IPS DF 6.9 (cell line): ENCODE data around the gene OR13J1.

Source experiments
- DNase-seq: peaks from one replicate; pipeline ENCODE4 v3.0.0-alpha.2; 2013; ENCODE audit warnings: low read depth, low spot score
- H3K27ac ChIP-seq: one replicate; pipeline ENCODE4 v1.5.1; 2013; ENCODE audit warnings: low read length, control low read depth
- H3K27me3 ChIP-seq: 2 replicates; pipeline ENCODE4 v1.6.1; 2013; ENCODE audit warnings: mild to moderate bottlenecking, low read length; ENCODE audit not compliant: control insufficient read depth, insufficient read depth
- H3K36me3 ChIP-seq: 2 replicates; pipeline ENCODE4 v1.6.1; 2013; ENCODE audit warnings: low read length; ENCODE audit not compliant: control insufficient read depth, insufficient read depth
- H3K4me1 ChIP-seq: 2 replicates; pipeline ENCODE4 v1.6.1; 2013; ENCODE audit warnings: low read length; ENCODE audit not compliant: control insufficient read depth, insufficient read depth
- H3K4me3 ChIP-seq: 2 replicates; pipeline ENCODE4 v1.5.1; 2013; ENCODE audit warnings: mild to moderate bottlenecking, low read length
- H3K9me3 ChIP-seq: 2 replicates; pipeline ENCODE4 v1.6.1; 2013; ENCODE audit warnings: low read length, inconsistent platforms; ENCODE audit not compliant: control insufficient read depth, insufficient read depth
- WGBS: extraction: QIAGEN DNeasy Blood & Tissue Kit; methylation state at CpG from one replicate; pipeline ENCODE4 v1.1.7; 2013; ENCODE audit warnings: mixed read lengths, missing lambda C conversion rate; ENCODE audit not compliant: insufficient read length, insufficient coverage; 5-methylcytosine and 5-hydroxymethylcytosine counted together

Gene OR13J1

DNA sequence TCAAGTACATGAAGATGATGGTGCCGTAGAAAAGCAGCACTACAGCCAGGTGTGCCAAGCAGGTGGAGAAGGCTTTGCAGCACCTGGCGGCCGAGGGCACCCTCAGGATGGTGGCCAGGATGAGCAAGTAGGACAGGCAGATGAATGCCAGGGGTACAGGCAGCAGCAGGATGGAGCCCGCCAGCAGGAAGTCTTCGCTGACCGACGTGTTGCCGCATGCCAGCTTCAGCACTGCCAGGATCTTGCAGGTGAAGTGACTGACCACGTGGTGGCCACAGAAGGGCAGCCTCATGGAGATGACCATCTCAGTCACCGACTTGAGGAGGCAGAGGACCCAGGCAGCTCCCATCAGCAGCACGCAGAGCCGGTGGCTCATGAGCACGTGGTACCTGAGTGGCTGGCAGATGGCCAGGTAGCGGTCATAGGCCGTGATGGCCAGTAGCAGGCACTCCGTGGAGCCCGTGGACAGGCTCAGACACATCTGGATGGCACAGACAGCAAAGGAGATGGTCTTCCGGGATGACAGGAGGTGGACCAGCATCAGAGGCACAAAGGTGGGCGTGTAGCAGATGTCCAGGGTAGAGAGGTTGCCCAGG, 482 bp downstream of the OR13J1 start:
- Histone ChIP-seq H3K27me3 (no peaks in the 10 kb centered on the region), H3K4me3 (no peak overlapping the region), H3K4me1 (peaks cover 3% of the 10 kb centered on the region; the same call in 1 of the 2 replicates), H3K9me3 (no peaks in the 10 kb centered on the region), H3K27ac (no peak overlapping the region), H3K36me3 (no peaks in the 10 kb centered on the region)
- WGBS: no CpG with 5 or more reads among the region's 19 CpGs
- no peak for DNase-seq

DNA sequence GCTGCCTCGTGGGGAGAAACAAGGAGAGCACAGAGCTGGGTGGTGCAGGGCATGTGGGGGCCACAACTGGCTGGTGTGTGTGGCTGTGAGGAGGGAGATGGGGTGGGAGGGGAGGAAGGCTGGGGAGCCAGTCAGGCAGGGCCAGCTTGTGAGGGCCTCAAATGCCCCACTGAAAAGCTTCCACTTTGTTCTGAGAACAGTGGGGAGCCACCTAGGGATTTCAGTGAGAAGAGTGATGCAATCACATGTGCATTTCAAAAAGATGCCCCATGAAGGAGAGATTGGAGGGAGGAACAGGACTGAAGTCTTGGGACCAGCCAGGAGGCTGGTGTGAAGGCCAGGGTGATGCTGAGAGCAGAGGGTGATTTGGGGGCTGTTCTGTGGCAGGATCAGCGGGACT, 1.3 kb downstream of the OR13J1 start:
- no peak for DNase-seq
- Histone ChIP-seq H3K27me3 (no peaks in the 10 kb centered on the region), H3K27ac (no peak overlapping the region), H3K4me1 (peaks cover 3% of the 10 kb centered on the region; the same call in 1 of the 2 replicates), H3K4me3 (no peak overlapping the region), H3K36me3 (no peaks in the 10 kb centered on the region), H3K9me3 (no peaks in the 10 kb centered on the region)
- no CpG with 5 or more reads among the region's 2 CpGs for WGBS

DNA sequence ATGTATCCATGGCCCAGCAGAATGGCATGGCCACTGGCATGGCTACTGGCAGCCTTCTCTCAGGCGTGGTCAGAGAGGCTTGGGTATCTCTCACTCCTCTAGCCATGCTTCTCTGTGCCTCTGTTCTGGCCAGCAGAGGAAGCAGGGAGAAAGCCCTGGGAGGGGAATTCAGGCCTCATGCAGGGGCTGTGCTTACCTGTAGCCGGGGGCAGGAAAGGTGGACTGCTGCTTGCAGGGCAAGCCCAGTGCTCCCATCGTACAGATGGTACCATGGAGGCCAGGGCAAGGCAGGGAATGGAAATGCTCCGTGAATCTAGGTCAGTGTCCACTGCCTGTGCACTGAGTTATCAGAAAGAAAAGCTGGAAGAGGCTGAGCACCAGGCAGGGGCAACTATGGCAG, 2.7 kb downstream of the OR13J1 start:
- Histone ChIP-seq H3K9me3 (no peaks in the 10 kb centered on the region), H3K27me3 (no peaks in the 10 kb centered on the region), H3K27ac (no peak overlapping the region), H3K4me3 (no peak overlapping the region; the same call in 1 of the 2 replicates), H3K4me1 (peaks cover 3% of the 10 kb centered on the region; the same call in 1 of the 2 replicates), H3K36me3 (no peaks in the 10 kb centered on the region)
- WGBS: no CpG with 5 or more reads among the region's 4 CpGs
- no peak for DNase-seq

DNA sequence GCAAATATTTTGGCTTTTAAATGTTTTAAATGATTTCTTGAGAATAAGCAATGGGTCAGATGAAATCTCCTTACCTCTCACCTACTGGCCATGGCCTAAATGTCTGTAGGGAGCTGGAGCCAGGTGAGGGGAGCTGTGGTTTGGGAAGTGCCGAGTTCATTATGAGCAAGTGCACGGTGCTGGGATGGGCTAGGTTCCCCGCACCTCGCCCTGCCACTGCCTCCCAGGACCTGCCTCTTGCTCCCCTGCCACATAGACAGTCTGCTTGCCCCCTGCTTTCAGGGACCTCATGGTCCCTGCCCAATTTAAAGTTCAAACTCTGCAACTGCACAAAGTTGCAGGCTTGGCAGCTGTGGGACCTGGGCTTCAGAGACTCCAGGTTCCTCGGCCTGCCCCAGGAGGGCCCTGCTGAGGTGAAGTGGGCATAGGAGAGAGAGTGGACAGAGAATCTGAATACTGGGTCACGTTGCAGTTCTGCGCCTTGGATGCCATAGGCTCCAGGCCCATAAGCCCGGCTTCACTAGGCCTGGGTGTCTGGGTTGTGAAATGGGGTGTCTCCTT, 5.4 kb downstream of the OR13J1 start:
- no peaks in the 10 kb centered on the region for H3K27me3 ChIP-seq
- no CpG with 5 or more reads among the region's 8 CpGs for WGBS

DNA sequence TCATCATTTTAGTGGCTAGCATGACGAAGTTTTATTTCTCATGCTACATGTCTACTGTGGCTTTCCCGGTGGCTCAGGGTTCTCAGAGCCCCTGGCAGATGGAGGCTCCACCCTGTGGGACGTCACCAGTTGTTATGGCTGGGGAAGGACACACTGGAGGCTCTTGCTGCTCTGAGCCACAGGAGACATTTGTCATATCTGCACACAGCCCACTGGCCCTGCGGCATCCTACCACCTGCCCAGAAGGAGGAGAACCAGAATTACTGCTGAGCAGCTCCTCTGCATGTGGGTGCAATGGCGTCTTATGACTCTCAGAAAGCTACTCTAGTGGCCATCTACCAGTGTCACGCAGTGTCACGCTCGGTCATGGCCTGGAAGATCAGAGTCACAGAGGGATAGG, 6.6 kb downstream of the OR13J1 start:
- WGBS: no CpG with 5 or more reads among the region's 8 CpGs
- H3K27me3 ChIP-seq: no peaks in the 10 kb centered on the region
- no peak for DNase-seq

More for the DNA sequence above, 5.4 kb downstream of the OR13J1 start:
- Histone ChIP-seq H3K36me3 (no peaks in the 10 kb centered on the region), H3K9me3 (no peaks in the 10 kb centered on the region), H3K4me1 (peaks cover 3% of the 10 kb centered on the region; the same call in 1 of the 2 replicates), H3K27ac (no peak overlapping the region), H3K4me3 (no peak overlapping the region)
- no peak for DNase-seq

DNA sequence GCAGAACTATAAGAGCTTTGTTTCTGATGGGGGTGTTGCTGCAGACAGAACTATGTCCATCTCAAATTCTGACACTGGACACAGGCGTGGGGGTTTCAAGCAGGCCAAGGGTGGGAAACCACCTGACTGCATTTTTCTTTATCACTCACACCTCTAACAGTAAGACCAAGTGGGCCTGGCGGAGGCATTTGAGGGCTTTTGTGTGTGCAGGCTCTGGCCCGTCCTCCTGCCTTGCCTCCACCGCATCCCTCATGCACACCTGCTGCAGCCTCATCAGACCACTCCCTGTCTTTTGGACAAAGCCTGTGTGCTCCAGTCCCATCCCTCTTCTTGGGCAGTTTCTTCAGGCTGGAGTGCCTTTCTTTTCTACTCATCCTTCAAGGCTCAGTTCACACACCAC, 7.9 kb downstream of the OR13J1 start:
- no peak overlapping the region for H3K4me3 ChIP-seq
- H3K27me3 ChIP-seq: no peaks in the 10 kb centered on the region
- H3K4me1 ChIP-seq: no peaks in the 10 kb centered on the region
- H3K9me3 ChIP-seq: no peaks in the 10 kb centered on the region
- H3K27ac ChIP-seq: no peak overlapping the region
- no peak for DNase-seq
- H3K36me3 ChIP-seq: no peaks in the 10 kb centered on the region
- WGBS: no CpG with 5 or more reads among the region's 4 CpGs

More for the DNA sequence above, 6.6 kb downstream of the OR13J1 start:
- H3K27ac ChIP-seq: no peak overlapping the region
- no peaks in the 10 kb centered on the region for H3K9me3 ChIP-seq
- no peaks in the 10 kb centered on the region for H3K36me3 ChIP-seq
- H3K4me3 ChIP-seq: no peak overlapping the region
- peaks cover under 1% of the 10 kb centered on the region; the same call in 1 of the 2 replicates for H3K4me1 ChIP-seq

DNA sequence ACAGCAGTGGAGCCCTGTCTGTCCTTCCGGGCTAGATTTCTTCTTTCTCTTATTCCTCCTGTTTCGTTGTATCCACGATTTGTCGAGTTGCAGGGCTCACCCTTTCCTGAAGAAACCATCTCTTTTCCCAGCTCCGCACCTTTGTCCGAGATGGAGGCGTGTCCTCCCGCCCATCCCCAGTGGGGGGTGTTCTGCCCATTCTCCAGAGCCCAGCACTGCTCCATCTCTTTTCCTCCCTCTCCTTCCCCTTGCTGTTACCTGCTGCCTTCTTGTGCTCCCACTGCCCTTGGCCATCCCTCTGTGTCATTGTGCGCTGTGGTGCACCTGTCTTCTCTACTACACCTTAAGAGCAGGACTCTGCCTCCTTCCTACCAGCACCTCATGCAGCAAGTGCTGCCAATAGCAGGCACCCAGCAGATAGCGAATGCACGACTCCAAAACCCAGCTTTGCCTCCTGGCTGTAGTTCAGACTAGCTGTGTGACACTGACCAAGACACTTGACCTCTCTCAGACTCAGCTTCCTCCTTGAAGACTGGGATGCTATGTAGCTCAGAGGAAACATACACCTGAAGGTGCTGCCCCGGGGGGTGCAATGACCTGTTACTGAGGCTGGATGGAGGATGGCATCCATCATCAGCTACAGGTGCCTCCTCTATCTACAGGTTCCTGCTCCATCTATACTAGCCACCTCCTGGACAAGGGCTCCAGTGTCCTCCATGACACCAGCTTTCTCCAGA, 8.9 kb downstream of the OR13J1 start:
- no CpG with 5 or more reads among the region's 12 CpGs for WGBS
- H3K27me3 ChIP-seq: no peaks in the 10 kb centered on the region
- DNase-seq: no peak

DNA sequence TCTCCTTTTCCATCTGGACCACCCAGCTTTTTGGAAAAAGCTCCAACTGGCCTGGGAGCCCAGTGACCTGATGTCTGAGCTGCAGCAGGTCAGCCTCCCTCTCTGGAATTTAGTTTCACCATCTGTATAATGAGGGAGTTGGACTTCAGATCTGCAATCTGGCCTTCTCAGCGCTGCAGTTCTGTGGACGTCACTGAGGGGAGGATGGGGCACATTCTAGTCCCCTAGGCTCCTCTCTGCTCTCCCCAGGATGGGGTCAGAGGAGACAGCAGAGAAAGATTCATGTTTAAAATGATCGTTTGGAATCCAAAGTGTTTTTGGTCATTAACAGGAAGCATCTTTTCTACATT, 10.2 kb downstream of the OR13J1 start:
- no peak overlapping the region for H3K4me3 ChIP-seq
- no peaks in the 10 kb centered on the region for H3K36me3 ChIP-seq
- H3K27me3 ChIP-seq: no peaks in the 10 kb centered on the region
- H3K27ac ChIP-seq: no peak overlapping the region
- H3K9me3 ChIP-seq: no peaks in the 10 kb centered on the region
- no peaks in the 10 kb centered on the region for H3K4me1 ChIP-seq
- WGBS: no CpG with 5 or more reads among the region's 3 CpGs
- DNase-seq: no peak

More for the DNA sequence above, 8.9 kb downstream of the OR13J1 start:
- Histone ChIP-seq H3K9me3 (no peaks in the 10 kb centered on the region), H3K27ac (no peak overlapping the region), H3K4me3 (no peak overlapping the region), H3K36me3 (no peaks in the 10 kb centered on the region), H3K4me1 (no peaks in the 10 kb centered on the region)

DNA sequence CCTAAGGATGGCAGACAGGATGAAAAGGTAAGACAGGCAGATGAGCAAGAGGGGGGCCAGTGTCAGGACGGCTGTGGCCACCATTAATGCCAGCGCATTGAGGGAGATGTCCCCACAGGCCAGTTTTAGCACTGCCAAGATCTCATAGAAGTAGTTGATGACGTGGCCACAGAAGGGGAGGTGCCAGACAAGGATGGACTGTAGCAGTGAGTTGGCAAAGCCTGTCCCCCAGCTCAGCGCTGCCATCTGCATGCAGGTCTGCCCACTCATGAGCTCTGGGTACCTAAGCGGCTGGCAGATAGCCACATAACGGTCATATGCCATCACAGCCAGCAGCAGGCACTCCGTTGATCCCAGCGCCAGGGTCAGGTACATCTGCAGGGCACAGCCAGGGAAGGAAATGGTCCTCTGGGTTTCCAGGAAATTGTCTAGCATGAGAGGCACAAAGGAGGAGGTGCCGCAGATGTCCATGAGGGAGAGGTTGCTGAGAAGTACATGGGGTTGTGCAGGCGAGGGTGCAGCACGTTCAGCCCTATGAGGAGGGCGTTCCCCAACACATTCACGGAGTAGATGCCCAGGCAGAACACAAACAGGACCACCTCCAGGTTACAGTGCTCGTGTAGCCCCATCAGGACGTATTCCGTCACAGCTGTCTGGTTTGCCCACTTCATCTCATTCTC, 10.8 kb downstream of the OR13J1 start:
- no peaks in the 10 kb centered on the region for H3K36me3 ChIP-seq
- no CpG with 5 or more reads among the region's 16 CpGs for WGBS

DNA sequence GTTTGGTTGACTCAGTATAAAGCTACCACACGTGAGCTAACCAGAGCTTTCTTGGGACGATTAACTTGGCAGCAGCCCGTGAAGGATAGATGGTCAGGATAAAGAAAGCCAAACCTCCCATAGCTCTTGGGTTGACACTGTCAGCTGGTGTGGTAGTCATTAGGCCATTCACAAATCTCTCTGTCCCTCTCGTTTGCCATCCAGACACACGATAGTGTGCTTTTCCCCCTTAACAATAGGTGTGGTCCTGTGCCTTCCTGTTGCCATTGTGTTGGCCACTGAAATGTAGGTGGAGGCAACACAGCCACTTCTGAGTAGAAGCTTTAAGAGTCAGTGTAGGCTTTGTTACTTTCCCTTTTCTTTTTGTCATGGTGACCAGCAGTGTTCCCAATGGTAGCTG, 11.7 kb downstream of the OR13J1 start:
- no CpG with 5 or more reads among the region's 5 CpGs for WGBS

More for the DNA sequence above, 10.8 kb downstream of the OR13J1 start:
- Histone ChIP-seq H3K27ac (no peak overlapping the region), H3K4me1 (no peaks in the 10 kb centered on the region), H3K27me3 (no peaks in the 10 kb centered on the region), H3K4me3 (no peak overlapping the region), H3K9me3 (no peaks in the 10 kb centered on the region)
- no peak for DNase-seq

More for the DNA sequence above, 11.7 kb downstream of the OR13J1 start:
- H3K9me3 ChIP-seq: no peaks in the 10 kb centered on the region
- no peak for DNase-seq
- no peaks in the 10 kb centered on the region for H3K4me1 ChIP-seq
- peaks cover under 1% of the 10 kb centered on the region; the same call in 1 of the 2 replicates for H3K36me3 ChIP-seq
- H3K27ac ChIP-seq: no peak overlapping the region
- no peak overlapping the region for H3K4me3 ChIP-seq
- H3K27me3 ChIP-seq: no peaks in the 10 kb centered on the region
